GM21515 (cell line): ENCODE measurements around the gene UNC13A.

Source experiments
- ATAC-seq: cut with Tn5 transposase; IDR thresholded peaks from one replicate; pipeline ENCODE4 v1.9.1; 2021; ENCODE audit not compliant: unreplicated experiment

UNC13A gene

DNA sequence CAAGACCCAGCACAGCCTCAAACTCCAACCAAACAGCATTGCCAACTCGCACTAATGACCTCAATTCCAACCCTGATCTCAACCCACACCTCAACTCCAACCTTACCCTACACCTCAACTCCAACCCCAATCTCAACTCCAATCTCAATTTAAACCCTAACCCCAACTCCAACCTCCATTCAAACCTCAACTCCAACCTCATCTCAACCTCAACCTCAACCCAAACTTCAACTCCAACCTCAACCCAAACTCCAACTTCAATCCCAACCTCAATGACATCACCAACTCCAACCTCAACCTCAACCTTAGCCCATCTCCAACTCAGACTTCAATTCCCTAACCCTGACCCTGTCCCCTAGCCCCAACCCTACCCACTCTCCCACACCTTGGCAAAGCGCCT, 58.4 kb downstream of the UNC13A start:
- ATAC-seq = no peak

DNA sequence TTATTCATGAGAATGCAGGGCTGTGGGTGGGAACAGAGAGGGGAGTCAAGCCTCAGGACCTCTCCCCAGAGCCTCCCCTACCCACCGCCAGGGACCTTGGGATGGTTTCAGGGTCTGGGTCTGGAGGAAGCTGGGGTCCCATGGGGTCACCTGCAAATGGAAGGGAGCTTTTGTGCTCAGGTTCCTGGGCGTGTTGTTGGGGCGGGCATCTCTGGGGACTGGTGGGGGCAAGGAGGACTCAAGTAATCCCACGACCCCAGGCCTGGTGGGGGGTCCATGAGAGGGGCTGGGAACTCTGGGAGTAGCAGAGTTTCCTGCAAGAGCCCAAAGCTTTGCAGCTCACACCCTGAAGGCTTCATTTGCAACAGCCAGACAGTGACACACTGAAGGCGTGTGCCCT, 60.2 kb downstream of the UNC13A start:
- no peak for ATAC-seq

DNA sequence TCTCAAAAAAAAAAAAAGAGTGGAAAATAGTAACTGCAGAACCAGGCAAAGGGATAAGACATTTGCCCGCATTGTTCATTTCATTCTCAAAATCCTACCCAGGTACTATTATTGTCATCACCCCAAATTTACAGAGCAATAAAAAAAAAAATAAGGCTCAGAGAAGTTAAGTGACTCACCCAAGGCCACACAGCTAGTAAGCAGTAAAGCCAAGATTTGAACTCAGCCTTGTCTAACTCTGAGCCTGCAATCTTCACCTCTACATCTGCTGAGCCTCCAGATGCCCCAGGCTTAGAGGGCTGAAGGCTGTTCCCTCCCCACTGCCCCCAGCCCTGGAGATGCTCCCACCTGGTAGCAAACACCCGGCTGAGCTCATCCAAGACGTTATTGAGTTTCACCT, 61.0 kb downstream of the UNC13A start:
- no peak for ATAC-seq

DNA sequence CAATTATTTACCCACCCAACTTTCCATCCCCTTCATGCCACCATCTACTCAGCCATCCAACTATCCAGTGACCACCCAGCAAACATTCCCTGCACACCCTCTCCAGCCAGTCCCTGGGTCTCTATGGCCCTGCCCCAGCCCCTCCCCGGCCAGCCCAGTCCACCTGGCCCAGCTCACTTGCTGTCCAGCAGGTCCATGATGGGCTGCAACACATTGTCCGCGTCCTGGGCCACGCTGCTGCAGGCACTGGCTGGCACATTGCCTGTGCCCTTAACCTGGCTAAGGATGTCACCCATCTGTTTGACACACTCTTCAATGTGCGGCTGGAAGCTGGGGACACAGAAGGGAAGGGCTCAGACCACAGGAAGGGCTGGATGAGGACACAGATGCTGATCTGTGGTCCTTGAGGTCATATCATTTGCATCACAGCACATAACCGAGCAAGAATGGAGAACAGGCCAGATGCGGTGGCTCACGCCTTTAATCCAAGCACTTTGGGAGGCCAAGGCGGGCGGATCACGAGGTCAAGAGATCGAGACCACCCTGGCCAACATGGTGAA, 61.6 kb downstream of the UNC13A start:
- no peak for ATAC-seq

DNA sequence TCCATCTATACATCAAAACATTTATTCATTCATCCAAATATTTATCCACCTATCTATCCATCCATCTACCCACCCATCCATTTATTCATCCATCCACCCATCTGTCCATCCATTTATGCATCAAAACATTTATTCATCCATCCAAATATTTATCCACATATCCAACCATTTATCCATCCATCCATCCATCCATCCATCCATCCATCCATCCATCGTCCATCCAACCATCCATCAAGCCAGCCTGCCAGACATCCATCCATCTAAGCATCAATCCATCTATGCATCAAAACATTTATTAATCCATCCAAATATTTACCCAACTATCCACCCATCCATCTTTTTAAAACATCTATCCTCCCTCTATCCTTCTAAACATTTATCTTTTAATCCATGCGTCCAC, 62.2 kb downstream of the UNC13A start:
- ATAC-seq = no peak

DNA sequence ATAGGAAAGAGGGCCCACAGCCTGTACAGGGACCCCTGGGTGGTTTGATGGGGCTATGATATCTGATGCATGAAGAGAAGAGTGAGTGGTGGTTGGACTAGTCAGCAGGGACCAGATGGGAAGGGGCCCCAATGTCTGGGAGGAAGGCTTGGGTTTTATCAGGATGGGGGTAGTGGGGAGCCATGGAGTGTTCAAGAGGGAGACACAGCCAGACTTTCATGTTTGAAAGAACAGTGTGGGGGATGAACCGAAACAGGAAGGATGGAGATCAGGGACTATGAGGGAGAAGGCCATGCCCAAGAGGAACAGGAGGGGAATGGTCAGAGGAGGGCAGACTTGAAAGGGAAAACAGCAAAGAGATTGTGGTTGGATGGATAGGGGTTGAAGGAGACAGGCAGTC, 63.1 kb downstream of the UNC13A start:
- no peak for ATAC-seq

DNA sequence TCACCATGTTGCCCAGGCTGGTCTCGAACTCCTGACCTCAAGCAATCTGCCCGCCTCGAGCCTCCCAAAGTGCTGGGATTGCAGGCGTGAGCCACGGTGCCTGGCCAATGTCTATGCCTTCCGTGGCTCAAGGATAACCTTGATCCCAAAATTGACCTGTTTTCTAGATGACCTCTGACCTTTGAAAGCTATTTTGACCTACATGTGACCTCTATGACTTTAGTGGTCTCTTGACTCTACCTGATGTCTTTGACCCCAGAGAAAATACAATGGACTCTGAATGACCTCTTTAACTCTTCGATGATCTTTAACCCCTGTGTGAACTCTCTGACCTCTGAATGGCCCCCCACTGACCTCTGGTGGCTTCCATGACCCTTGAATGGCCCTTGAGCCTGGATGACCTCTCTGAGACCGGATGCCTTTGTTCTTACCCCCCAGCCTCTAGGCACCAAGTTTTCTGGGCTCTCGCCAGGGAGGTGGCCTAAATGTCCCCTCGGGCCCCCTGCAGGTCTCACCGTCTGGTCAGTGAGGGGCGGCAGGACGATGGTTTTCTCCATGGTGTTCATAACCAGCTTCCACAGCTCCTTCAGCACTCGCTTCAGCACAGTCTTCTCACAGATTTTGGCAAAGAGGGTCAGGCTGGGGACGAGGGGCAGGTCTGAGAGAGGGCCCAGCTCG, 63.7 kb downstream of the UNC13A start:
- ATAC-seq = no peak

DNA sequence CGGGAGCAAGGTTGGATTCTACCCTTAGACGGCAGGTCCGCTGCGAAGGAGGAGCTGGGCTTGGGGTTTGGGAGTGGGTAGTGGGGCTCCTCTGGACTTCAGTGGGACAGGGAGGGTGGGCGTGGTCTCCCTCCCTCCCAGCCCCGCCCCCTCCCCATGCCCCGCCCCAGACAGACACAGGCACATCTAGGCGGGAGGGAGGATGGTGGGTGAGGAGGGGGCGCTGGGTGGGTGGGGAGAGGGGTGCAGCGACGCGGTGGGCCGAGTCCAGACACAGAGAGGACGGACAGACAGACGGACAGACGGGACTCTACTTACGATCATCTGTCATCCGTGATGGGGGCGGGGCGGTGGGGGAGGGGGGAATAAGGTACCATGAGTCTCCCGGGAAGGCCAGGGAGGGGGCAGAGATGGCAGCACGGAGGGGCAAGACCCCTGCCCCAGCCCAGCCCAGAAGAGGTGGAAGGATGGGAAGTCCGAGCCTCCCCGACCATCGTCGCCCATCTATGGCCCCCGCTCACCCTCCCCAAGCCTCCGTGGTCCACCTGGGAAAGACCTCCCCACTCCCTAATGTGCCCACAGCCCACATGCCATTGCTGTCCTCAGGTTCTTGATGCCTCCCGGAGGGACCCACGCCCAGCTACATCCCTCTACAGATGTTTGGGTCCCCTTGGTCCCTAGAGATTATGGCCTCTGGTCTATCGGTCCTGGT, 64.8 kb downstream of the UNC13A start:
- ATAC-seq = no peak

DNA sequence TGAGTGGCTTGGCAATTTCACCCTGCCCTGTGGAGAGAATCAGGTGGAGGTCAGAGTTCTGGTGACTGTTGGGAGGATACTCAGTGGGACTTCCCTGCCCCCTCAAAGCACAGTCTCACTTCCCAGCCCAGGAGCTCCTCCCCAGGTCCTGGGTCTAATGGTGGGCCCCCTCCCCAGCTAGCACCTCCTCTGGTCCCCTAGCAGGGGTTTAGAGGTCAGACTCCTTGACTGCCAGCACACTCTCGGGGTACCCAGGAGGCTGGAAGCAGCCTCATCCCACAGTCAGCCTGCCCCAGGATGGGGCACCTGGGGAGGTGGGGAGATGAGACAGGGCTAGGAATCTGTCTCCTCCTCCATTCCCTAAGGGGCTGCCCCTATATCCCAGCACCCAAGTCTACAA, 67.5 kb downstream of the UNC13A start:
- ATAC-seq = no peak

DNA sequence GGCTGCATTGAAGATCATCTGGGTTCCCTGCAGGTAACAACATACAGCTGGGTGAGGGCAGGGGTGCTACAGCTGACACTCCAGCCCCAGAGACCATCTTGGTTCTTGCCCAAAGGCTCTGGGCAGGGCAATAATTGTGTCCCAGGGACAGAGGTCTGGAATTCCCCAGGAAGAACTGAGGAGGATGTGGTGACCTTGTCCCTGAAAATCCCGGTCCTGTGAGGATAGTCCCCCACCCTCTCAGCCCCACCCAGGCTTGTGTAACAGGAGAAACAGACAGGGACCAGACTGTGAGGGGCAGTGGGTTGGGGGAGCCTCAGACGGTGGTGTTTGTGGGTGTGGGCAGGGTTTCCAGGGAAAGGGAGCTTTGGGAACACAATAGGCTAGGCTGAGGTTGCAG, 69.2 kb downstream of the UNC13A start:
- ATAC-seq = no peak

DNA sequence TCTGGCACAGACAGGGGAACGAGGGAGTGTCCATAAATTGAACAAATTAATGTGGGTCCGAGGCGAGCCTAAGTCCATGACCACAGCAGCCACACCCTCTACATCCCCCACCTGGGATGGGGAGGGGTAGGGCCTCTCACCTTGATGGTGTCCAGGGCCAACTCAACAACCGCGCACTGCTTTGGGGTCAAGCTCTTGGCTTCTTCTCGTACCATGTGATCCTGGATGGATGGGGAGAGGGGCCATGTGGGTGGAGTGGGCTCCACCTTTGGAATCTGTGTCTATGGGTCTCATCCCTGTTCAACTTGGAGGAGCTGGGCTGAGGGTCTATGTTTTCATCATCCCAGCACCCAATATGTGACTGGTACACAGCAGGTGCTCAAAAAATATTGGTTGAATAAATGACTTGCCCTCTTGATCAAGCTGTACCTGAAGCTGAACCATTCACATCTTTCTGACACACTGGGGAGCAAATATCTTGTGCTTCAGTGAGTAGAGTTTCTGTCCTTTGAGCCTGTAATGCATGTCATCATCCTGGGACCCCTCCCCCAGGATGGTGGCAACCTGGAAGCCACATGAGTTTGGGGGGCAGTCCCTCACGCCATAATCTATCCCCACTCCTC, 69.8 kb downstream of the UNC13A start:
- ATAC-seq = no peak

DNA sequence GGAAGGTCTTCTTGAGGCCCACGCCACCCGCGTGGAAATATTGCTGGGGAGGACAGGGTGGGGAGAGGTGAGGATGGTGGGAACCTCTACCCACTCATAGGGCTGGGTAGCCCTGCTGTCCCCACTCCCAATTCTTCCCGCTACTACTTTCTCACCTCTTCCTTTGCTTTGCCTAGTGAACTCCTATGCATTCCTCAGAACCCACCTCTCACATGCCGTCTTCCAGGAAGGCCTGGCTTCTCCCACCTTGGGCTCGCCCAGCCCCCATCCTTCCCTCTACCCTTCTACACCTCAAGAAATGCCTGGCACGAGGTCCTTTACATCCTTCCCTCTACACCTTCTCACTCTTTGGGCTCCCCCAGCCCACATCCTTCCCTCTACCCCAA, 70.4 kb downstream of the UNC13A start:
- no peak for ATAC-seq

DNA sequence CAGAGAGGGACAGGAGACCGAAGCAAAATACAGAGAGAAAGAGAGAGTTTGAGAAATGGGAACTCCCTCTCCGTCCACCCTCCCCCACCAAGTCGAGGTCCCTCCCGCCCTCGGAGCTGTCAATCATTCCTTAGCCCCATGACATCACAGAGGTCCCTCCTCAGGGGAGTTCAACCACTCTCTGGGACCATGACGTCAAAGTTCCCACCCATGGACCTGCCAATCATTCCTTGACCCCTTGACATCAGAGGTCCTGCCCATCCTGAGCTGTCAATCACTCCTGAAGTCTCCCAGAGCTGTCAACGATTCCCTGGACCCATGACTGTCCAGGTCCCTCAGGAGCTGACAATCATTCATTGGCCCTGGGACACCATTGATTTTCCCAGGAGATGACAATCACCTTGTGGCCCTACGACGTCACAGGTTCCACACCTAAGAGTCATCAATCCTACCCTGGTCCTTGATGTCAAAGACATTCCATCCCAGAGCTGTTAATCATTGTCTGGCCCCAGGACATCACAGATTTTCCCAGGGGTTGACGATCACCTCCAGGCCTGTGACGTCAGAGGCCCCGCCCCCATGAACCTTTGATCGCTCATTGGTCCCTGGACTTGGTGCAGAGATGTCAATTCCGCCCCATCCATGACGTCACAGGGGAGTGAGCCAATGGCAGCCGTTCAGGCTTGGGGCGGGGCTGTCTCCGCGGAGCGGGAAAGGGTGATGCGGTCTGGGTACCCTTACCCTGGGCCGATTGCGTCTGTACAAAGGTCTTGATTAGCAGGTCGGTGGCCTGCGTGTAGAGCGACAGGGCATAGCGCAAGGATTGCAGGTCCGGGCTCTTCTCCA, 71.0 kb downstream of the UNC13A start:
- ATAC-seq = no peak

DNA sequence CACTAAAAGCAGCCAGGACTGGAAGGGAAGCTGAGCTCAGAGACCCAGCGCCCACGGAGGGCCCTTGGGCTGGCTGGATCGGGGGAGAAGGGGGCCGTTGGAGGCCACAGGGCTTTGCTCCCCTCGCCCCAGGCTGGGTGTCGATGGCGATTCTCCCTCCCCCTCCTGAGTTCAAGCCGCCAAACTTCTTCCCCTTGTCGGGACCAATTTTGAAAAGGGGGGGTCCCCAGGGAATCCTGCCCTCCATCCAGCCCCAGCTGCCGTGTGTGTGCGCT, 71.5 kb downstream of the UNC13A start:
- no peak for ATAC-seq

DNA sequence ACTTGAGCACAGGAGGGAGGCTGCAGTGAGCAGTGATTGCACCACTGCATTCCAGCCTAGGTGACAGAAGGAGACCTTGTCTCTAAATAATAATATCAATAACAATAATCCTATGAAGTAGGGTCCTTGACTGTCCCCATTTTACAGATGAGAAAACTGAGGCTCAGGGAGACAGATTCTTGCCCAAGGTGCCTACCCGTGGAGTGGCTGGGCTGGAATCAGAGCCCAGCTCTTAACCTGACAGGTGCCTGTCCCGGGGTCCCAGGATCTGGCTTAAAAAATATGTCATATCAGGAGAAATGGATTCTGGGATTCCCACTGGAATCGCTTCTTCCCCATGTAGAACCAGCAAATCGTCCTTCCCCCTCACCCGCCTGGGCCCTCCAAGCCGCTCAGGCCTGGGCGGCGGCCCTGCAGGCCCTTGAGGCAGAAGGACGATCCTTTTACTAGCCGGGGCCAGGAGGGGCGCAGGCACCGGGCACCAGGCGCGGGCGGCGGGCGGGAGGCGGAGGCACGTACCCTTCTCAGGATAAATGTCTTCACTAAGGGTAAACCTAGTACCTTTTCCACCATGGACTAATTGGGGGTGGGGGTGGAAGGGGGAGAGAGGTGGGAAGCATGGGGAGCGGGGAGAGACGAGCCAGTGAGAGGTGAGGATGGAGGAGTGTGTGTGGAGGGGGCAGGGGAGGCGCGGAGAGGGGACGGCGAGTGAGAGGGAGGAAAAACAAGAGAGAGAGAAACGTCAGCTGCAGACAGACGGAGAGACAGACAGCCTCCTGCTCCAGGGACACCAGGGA, 72.1 kb downstream of the UNC13A start:
- ATAC-seq = no peak

DNA sequence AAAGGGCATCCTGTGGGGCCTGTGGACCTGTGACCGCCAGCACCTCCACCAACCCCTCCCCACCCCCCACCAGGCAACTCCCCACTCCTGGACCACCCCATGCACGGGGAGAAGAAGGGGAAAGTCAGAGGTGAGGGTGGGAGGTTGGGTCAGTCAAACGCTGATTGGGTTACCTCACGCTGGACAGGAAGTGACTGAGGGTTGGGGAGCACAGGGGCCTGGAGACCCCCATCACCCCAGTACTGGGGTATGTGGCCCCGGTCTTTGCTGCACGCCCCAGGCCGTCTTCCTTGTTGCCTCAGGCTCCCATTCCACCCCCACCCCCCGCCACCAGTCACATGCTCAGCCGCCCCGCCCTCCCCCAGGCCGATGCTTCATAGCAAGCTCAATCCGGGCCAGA, 73.7 kb downstream of the UNC13A start:
- no peak for ATAC-seq

DNA sequence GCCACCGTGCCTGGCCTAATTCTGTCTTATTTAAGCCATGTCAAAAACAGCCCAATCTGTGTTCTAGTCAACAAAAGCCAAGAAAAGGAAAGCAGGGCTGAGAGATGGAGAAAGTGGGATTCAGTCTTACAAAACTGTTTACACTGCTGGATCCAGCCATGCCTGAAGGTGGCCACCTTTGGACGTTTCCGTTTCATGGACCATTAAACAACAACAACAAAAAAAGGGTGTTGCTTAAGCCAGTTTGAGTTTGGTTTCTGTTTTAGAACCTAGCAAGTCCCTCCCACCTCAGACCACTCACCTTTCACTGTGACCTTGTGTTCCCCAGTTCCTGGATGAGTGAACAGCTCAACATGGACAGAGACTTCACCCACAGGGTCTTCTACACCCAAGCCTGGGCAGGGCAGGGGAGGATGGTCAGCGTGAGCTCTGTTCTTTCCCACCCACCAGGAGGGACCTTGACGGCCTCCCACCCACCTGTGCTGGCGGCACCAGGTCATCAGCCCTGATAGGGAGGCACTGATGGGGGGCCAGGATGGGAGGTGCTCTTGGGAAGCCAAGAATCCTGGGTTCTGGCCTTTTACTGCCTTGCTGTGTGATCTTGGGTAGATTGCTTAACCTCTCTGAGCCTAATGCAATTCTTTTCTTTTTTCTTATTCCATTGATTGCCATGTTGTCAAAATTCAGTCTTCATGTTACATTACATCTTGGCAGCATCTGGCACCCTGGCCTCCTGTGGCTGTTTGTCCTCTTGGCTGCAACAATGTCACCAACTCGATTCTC, 76.5 kb downstream of the UNC13A start:
- no peak for ATAC-seq

DNA sequence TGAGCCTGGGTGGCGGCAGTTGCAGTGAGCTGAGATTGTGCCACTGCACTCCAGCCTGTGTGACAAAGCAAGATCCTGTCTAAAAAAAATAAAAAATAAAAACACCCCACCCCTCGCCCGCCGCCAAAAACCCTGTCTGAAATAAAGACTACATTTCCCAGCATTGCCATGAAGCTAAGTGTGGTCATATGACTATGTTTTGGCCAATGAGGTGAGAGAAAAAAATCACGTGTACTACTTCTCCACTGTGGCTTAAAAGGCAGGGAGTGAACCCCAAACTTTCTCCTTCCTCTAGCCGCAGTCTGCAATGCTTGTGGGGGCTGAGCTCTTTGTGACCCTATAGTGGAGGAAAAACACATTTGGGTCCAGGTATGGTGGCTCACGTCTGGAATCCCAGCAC, 77.8 kb downstream of the UNC13A start:
- no peak for ATAC-seq

DNA sequence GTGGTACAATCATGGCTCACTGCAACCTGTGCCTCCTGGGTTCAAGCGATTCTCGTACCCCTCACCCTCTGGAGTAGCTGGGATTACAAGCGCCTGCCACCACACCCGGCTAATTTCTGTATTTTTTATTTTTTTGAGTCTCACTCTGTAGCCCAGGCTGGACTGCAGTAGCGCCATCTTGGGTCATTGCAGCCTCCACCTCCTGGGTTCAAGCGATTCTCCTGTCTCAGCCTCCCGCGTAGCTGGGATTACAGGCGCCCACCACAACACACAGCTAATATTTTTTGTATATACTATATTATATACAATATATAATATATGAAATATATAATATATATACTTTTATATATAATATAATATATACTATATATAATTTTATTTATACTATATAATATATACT, 80.2 kb downstream of the UNC13A start:
- no peak for ATAC-seq

DNA sequence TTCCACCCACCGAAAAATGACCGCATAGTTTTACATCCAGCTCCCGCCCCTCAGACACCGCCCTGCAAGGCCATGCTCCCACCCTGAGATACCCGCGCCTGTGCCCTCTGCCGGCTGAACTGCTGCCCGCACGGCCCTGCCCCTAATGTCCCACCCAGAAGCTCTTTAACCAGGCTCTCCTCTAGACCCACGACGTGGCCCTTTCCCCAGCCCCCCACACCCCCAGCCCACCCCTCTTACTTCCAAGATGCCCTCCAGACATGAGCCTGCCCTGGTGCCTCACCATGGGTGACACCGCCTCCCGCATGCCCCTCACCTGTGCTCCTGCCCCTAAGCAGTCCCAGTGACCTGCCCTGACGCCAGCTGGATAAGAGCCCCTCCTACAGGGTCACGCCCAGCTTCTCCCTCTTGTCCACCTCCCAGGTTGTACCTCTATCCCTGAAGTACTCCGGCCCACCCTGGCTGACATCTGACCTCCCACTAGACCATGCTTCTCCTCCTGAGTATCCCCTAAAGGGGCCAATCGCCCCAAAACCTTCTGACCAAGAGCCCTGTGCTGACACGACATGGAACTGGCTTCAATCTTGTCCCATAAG, 81.5 kb downstream of the UNC13A start:
- no peak for ATAC-seq
